ENCODE measurements around the gene CCDC148.
A peak's percentile ranks its signal among the peaks of the same experiment; 100 is the strongest.

CCDC148 gene

GRCh38 chr2:158432117-158432516 lies 24.4 kb downstream of the CCDC148 start:
- DNase-seq (ENCODE audit: low read depth in 2 of 2): no peak

- DNase-seq (ENCODE audit: low read depth in 2 of 2): no peak
Observed at GRCh38 chr2:158414538-158414937, 42.0 kb downstream of the CCDC148 start.

- no peak for DNase-seq (ENCODE audit: low read depth in 2 of 2)
Observed at GRCh38 chr2:158413581-158413980, 43.0 kb downstream of the CCDC148 start.

GRCh38 chr2:158412206-158412605 lies 44.3 kb downstream of the CCDC148 start:
- DNase-seq (ENCODE audit: low read depth in 2 of 2): no peak

GRCh38 chr2:158411748-158412147 lies 44.8 kb downstream of the CCDC148 start:
- DNase-seq (ENCODE audit: low read depth in 2 of 2): no peak

GRCh38 chr2:158410132-158410531 lies 46.4 kb downstream of the CCDC148 start:
- no peak for DNase-seq (ENCODE audit: low read depth in 2 of 2)

- no peak for DNase-seq (ENCODE audit: low read depth in 2 of 2)
Observed at GRCh38 chr2:158407031-158407430, 49.5 kb downstream of the CCDC148 start.

GRCh38 chr2:158405341-158405740 lies 51.2 kb downstream of the CCDC148 start:
- DNase-seq (ENCODE audit: low read depth in 2 of 2): no peak

- no peak for DNase-seq (ENCODE audit: low read depth in 2 of 2)
Observed at GRCh38 chr2:158403237-158403636, 53.3 kb downstream of the CCDC148 start.

GRCh38 chr2:158402665-158403064 lies 53.9 kb downstream of the CCDC148 start:
- no peak for DNase-seq (ENCODE audit: low read depth in 2 of 2)

GRCh38 chr2:158395166-158395565 lies 61.4 kb downstream of the CCDC148 start:
- DNase-seq (ENCODE audit: low read depth in 2 of 2): no peak

- no peak for DNase-seq (ENCODE audit: low read depth in 2 of 2)
Observed at GRCh38 chr2:158394453-158394852, 62.1 kb downstream of the CCDC148 start.

GRCh38 chr2:158393886-158394285 lies 62.7 kb downstream of the CCDC148 start:
- DNase-seq (ENCODE audit: low read depth in 2 of 2): no peak

- no peak for DNase-seq (ENCODE audit: low read depth in 2 of 2)
Observed at GRCh38 chr2:158392687-158393086, 63.9 kb downstream of the CCDC148 start.

GRCh38 chr2:158391876-158392275 lies 64.7 kb downstream of the CCDC148 start:
- DNase-seq (ENCODE audit: low read depth in 2 of 2): no peak

GRCh38 chr2:158391361-158391760 lies 65.2 kb downstream of the CCDC148 start:
- no peak for DNase-seq (ENCODE audit: low read depth in 2 of 2)

- DNase-seq (ENCODE audit: low read depth in 2 of 2): no peak
Observed at GRCh38 chr2:158388159-158388558, 68.4 kb downstream of the CCDC148 start.

- DNase-seq (ENCODE audit: low read depth in 2 of 2): no peak
Observed at GRCh38 chr2:158385646-158386045, 70.9 kb downstream of the CCDC148 start.

- DNase-seq (ENCODE audit: low read depth in 2 of 2): no peak
Observed at GRCh38 chr2:158381978-158382377, 74.6 kb downstream of the CCDC148 start.

- DNase-seq (ENCODE audit: low read depth in 2 of 2): no peak
Observed at GRCh38 chr2:158381205-158381604, 75.3 kb downstream of the CCDC148 start.

GRCh38 chr2:158380746-158381145 lies 75.8 kb downstream of the CCDC148 start:
- DNase-seq (ENCODE audit: low read depth in 2 of 2): no peak

- DNase-seq (ENCODE audit: low read depth in 2 of 2): no peak
Observed at GRCh38 chr2:158378926-158379325, 77.6 kb downstream of the CCDC148 start.

- DNase-seq (ENCODE audit: low read depth in 2 of 2): no peak
Observed at GRCh38 chr2:158366342-158366741, 90.2 kb downstream of the CCDC148 start.

GRCh38 chr2:158359846-158360245 lies 96.7 kb downstream of the CCDC148 start:
- peak in 1 of 2 donors; percentile 0 for DNase-seq (ENCODE audit: low read depth in 2 of 2)

- no peak for DNase-seq (ENCODE audit: low read depth in 2 of 2)
Observed at GRCh38 chr2:158357699-158358098, 98.9 kb downstream of the CCDC148 start.

Data from stimulated activated CD8-positive, alpha-beta memory T cell treated with anti-CD3 and anti-CD28 coated beads, Interleukin-15, amount 100 ng/mL, for 4 hours (primary cell).